GM18870 (cell line): Measurements from ENCODE around the gene GRB7.

Experiments
- ATAC-seq: cut with Tn5 transposase; IDR thresholded peaks from one replicate; pipeline ENCODE4 v1.9.1; 2021; ENCODE audit warnings: moderate library complexity; ENCODE audit not compliant: unreplicated experiment

The GRB7 gene

GRCh38 chr17:39794249-39794970 lies 56.7 kb downstream of the GRB7 start:
- ATAC-seq = peak; percentile 75
